ENCODE results near the gene TBKBP1.

TBKBP1 gene

GRCh38 chr17:47703191-47703591 lies 9.2 kb downstream of the TBKBP1 start:
- no peak overlapping the region for H3K27ac ChIP-seq (ENCODE audit: low read length)
- no peaks in the 10 kb centered on the region for H3K4me1 ChIP-seq (ENCODE audit: insufficient read depth, low read length)
- H3K9ac ChIP-seq (ENCODE audit: low read depth, low read length), result no peak overlapping the region
- H3K9me3 ChIP-seq (ENCODE audit: insufficient read depth, low read depth, low read length), result no peaks in the 10 kb centered on the region
- H3K4me3 ChIP-seq (ENCODE audit: low read length), result no peak overlapping the region
- H3K27me3 ChIP-seq (ENCODE audit: insufficient read depth, low read length), result no peaks in the 10 kb centered on the region; the same call in 1 of the 2 replicates
- peaks cover 7% of the 10 kb centered on the region; the same call in 1 of the 2 replicates for H3K36me3 ChIP-seq (ENCODE audit: insufficient read depth, low read depth, low read length)

- no peaks in the 10 kb centered on the region for H3K4me1 ChIP-seq (ENCODE audit: insufficient read depth, low read length)
- H3K27ac ChIP-seq (ENCODE audit: low read length), result no peak overlapping the region
- no peak overlapping the region for H3K4me3 ChIP-seq (ENCODE audit: low read length)
- H3K36me3 ChIP-seq (ENCODE audit: insufficient read depth, low read depth, low read length), result peaks cover 7% of the 10 kb centered on the region; the same call in 1 of the 2 replicates
- no peaks in the 10 kb centered on the region; the same call in 1 of the 2 replicates for H3K27me3 ChIP-seq (ENCODE audit: insufficient read depth, low read length)
- no peak overlapping the region for H3K9ac ChIP-seq (ENCODE audit: low read depth, low read length)
- H3K9me3 ChIP-seq (ENCODE audit: insufficient read depth, low read depth, low read length), result no peaks in the 10 kb centered on the region
These were observed 9.7 kb downstream of the TBKBP1 start for GRCh38 chr17:47703671-47704070.

- Histone ChIP-seq H3K36me3 (ENCODE audit: insufficient read depth, low read depth, low read length) (peaks cover 7% of the 10 kb centered on the region; the same call in 1 of the 2 replicates), H3K9ac (ENCODE audit: low read depth, low read length) (no peak overlapping the region), H3K4me1 (ENCODE audit: insufficient read depth, low read length) (no peaks in the 10 kb centered on the region), H3K9me3 (ENCODE audit: insufficient read depth, low read depth, low read length) (no peaks in the 10 kb centered on the region), H3K4me3 (ENCODE audit: low read length) (no peak overlapping the region), H3K27me3 (ENCODE audit: insufficient read depth, low read length) (no peaks in the 10 kb centered on the region; the same call in 1 of the 2 replicates), H3K27ac (ENCODE audit: low read length) (no peak overlapping the region)
These were observed 10.2 kb downstream of the TBKBP1 start for GRCh38 chr17:47704116-47704515.

DNA sequence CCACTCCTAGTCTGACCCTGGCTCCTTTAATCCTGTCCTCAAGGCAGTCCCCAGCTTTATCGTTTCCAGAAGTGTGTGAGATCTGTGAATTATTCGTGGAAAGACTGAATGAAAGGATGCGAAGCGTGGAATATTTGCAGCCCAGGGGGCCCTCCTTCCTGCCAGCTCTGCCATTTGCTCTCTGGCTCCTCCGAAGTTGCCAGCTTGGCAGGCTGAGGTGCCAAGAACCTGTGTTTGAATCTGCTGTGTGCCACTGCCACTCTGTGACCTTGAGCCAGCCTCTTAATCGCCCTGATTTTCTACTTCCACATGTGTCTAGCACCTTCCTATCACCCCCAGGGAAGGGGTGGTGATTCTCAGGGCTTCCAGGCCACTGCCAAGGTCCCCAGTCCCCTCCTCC lies 10.8 kb downstream of the TBKBP1 start:
- H3K4me3 ChIP-seq (ENCODE audit: low read length), result no peak overlapping the region
- H3K4me1 ChIP-seq (ENCODE audit: insufficient read depth, low read length), result no peaks in the 10 kb centered on the region
- peaks cover 7% of the 10 kb centered on the region; the same call in 1 of the 2 replicates for H3K36me3 ChIP-seq (ENCODE audit: insufficient read depth, low read depth, low read length)
- H3K9ac ChIP-seq (ENCODE audit: low read depth, low read length), result no peak overlapping the region
- no peaks in the 10 kb centered on the region; the same call in 1 of the 2 replicates for H3K27me3 ChIP-seq (ENCODE audit: insufficient read depth, low read length)
- H3K9me3 ChIP-seq (ENCODE audit: insufficient read depth, low read depth, low read length), result no peaks in the 10 kb centered on the region
- no peak overlapping the region for H3K27ac ChIP-seq (ENCODE audit: low read length)

DNA sequence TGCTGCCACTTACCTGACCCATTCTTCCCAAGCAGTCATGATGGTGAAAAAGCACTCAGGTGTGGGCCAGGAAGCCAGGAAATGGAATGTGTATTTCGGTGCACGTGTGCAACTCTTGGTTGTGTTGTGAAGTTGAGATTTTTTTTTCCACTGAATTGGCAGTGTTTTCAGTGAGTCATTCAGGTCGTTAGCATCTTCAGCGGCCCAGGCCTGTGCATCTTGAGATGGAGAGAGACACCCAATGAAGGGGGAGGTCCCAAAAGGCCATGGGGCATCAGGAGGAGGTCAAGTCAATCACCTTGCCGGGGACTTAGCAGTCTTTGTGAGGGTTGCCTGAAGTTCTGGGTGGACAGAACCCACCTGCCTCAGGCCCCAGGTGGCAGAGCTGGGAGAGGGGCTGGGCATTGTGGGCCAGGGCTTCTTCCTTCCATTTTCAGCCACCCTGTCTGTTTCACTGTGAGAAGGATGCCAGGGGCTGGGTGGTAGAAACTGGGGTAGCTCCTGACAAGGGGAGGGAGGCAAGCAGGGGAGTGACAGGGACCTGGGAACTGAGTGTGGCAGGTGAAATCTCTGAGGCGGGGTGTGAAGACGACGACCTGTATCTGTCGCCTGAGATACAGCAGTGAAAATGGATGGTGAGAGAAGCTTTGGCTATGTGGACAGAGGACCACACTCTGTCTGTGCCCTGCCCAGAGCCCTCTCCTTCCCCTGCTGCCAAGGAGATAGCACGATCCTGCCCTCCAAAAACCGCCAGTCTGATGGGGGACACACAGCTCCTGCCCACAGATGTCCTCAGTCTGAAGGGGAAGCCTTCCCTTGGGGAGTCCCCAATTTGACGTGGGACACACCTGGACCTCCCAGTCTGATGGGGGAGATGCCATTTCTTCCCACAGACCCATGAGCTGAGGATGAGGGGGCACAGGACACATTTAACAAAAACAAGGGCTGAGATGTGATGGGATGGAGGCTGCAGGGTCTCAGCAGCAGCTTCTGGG lies 11.9 kb downstream of the TBKBP1 start:
- Histone ChIP-seq H3K27me3 (ENCODE audit: insufficient read depth, low read length) (no peaks in the 10 kb centered on the region; the same call in 1 of the 2 replicates), H3K36me3 (ENCODE audit: insufficient read depth, low read depth, low read length) (0 out of 2 replicates have a peak, but pooled peaks cover under 1% of the 10 kb centered on the region), H3K9me3 (ENCODE audit: insufficient read depth, low read depth, low read length) (no peaks in the 10 kb centered on the region), H3K4me1 (ENCODE audit: insufficient read depth, low read length) (no peaks in the 10 kb centered on the region), H3K27ac (ENCODE audit: low read length) (no peak overlapping the region), H3K4me3 (ENCODE audit: low read length) (no peak overlapping the region), H3K9ac (ENCODE audit: low read depth, low read length) (no peak overlapping the region)

GRCh38 chr17:47707056-47707804 lies 13.3 kb downstream of the TBKBP1 start:
- Histone ChIP-seq H3K4me1 (ENCODE audit: insufficient read depth, low read length) (no peaks in the 10 kb centered on the region), H3K36me3 (ENCODE audit: insufficient read depth, low read depth, low read length) (no peaks in the 10 kb centered on the region), H3K9me3 (ENCODE audit: insufficient read depth, low read depth, low read length) (no peaks in the 10 kb centered on the region), H3K27ac (ENCODE audit: low read length) (no peak overlapping the region), H3K9ac (ENCODE audit: low read depth, low read length) (no peak overlapping the region), H3K4me3 (ENCODE audit: low read length) (no peak overlapping the region), H3K27me3 (ENCODE audit: insufficient read depth, low read length) (no peaks in the 10 kb centered on the region; the same call in 1 of the 2 replicates)

GRCh38 chr17:47707884-47708283 lies 13.9 kb downstream of the TBKBP1 start:
- Histone ChIP-seq H3K36me3 (ENCODE audit: insufficient read depth, low read depth, low read length) (no peaks in the 10 kb centered on the region), H3K9ac (ENCODE audit: low read depth, low read length) (no peak overlapping the region), H3K4me1 (ENCODE audit: insufficient read depth, low read length) (no peaks in the 10 kb centered on the region), H3K4me3 (ENCODE audit: low read length) (no peak overlapping the region), H3K9me3 (ENCODE audit: insufficient read depth, low read depth, low read length) (no peaks in the 10 kb centered on the region), H3K27me3 (ENCODE audit: insufficient read depth, low read length) (peaks cover 4% of the 10 kb centered on the region), H3K27ac (ENCODE audit: low read length) (no peak overlapping the region)

DNA sequence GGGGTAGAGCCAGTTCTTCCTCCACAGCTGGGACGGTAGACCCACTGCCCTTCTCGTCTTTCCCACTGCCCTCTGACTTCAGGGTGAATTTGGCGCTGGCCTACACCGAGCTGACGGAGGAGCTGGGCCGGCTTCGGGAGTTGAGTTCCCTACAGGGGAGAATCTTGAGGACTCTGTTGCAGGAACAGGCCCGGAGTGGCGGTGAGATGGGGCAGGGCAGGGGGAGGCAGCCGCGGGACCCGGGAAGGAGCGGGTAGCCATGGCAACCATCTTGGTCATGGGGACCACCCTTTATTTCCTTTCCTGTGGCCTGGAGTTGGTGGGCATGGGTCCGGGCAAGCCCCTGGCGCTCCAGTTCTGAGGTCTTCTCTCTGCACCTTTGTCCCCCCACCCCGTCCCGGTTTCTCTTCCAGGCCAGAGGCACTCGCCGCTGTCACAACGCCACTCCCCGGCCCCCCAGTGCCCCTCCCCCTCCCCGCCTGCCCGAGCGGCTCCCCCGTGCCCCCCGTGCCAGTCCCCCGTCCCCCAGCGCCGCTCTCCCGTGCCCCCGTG lies 14.4 kb downstream of the TBKBP1 start:
- H3K4me1 ChIP-seq (ENCODE audit: insufficient read depth, low read length), result no peaks in the 10 kb centered on the region
- no peaks in the 10 kb centered on the region for H3K36me3 ChIP-seq (ENCODE audit: insufficient read depth, low read depth, low read length)
- H3K27me3 ChIP-seq (ENCODE audit: insufficient read depth, low read length), result peaks cover 8% of the 10 kb centered on the region
- no peak overlapping the region for H3K9ac ChIP-seq (ENCODE audit: low read depth, low read length)
- H3K27ac ChIP-seq (ENCODE audit: low read length), result no peak overlapping the region
- no peaks in the 10 kb centered on the region for H3K9me3 ChIP-seq (ENCODE audit: insufficient read depth, low read depth, low read length)
- H3K4me3 ChIP-seq (ENCODE audit: low read length), result no peak overlapping the region; the same call in 1 of the 2 replicates

- Histone ChIP-seq H3K9ac (ENCODE audit: low read depth, low read length) (no peak overlapping the region), H3K4me1 (ENCODE audit: insufficient read depth, low read length) (no peaks in the 10 kb centered on the region), H3K27me3 (ENCODE audit: insufficient read depth, low read length) (peaks cover 12% of the 10 kb centered on the region), H3K36me3 (ENCODE audit: insufficient read depth, low read depth, low read length) (no peaks in the 10 kb centered on the region), H3K4me3 (ENCODE audit: low read length) (no peak overlapping the region), H3K27ac (ENCODE audit: low read length) (no peak overlapping the region), H3K9me3 (ENCODE audit: insufficient read depth, low read depth, low read length) (no peaks in the 10 kb centered on the region)
These were observed 15.0 kb downstream of the TBKBP1 start for GRCh38 chr17:47708864-47709541.

- no peak overlapping the region for H3K27ac ChIP-seq (ENCODE audit: low read length)
- H3K9ac ChIP-seq (ENCODE audit: low read depth, low read length), result no peak overlapping the region
- H3K4me3 ChIP-seq (ENCODE audit: low read length), result no peak overlapping the region
- H3K9me3 ChIP-seq (ENCODE audit: insufficient read depth, low read depth, low read length), result no peaks in the 10 kb centered on the region
- no peaks in the 10 kb centered on the region for H3K4me1 ChIP-seq (ENCODE audit: insufficient read depth, low read length)
- H3K27me3 ChIP-seq (ENCODE audit: insufficient read depth, low read length), result peaks cover 17% of the 10 kb centered on the region
- H3K36me3 ChIP-seq (ENCODE audit: insufficient read depth, low read depth, low read length), result no peaks in the 10 kb centered on the region
These were observed 15.6 kb downstream of the TBKBP1 start for GRCh38 chr17:47709594-47709993.

All from iPS-20b (cell line).